Measurements from ENCODE around the gene WIPF1.

The WIPF1 gene

GRCh38 chr2:174597009-174597344 is 627 bp downstream of the WIPF1 start:
- Histone ChIP-seq H3K4me1 (peaks cover 0 to 71% (median 28%) of the 10 kb centered on the region in 4 donors), H3K36me3 (no peaks in the 10 kb centered on the region), H3K27me3 (no peaks in the 10 kb centered on the region), H3K27ac (peak overlapping the region; percentile 49 to 58), H3K9me3 (no peaks in the 10 kb centered on the region), H3K4me3 (peak overlapping the region; percentile 12)
- no peak for DNase-seq
- intact Hi-C loops (cut with DNase I; ENCODE audit: low total_unique reads) = no loop called here
- no peak for TF ChIP-seq CTCF (IDR thresholded peaks at IDR 0.05)

- Histone ChIP-seq H3K27me3 (no peaks in the 10 kb centered on the region), H3K36me3 (no peaks in the 10 kb centered on the region), H3K27ac (peak overlapping the region; percentile 49 to 58), H3K4me1 (peaks cover 0 to 82% (median 37%) of the 10 kb centered on the region in 4 donors), H3K4me3 (peak overlapping the region; percentile 2 to 7), H3K9me3 (no peaks in the 10 kb centered on the region)
- TF ChIP-seq CTCF (IDR thresholded peaks at IDR 0.05) = no peak
- intact Hi-C loops (cut with DNase I; ENCODE audit: low total_unique reads) = no loop called here
- DNase-seq = no peak
Observed at GRCh38 chr2:174595891-174596397, 1.7 kb downstream of the WIPF1 start.

DNA sequence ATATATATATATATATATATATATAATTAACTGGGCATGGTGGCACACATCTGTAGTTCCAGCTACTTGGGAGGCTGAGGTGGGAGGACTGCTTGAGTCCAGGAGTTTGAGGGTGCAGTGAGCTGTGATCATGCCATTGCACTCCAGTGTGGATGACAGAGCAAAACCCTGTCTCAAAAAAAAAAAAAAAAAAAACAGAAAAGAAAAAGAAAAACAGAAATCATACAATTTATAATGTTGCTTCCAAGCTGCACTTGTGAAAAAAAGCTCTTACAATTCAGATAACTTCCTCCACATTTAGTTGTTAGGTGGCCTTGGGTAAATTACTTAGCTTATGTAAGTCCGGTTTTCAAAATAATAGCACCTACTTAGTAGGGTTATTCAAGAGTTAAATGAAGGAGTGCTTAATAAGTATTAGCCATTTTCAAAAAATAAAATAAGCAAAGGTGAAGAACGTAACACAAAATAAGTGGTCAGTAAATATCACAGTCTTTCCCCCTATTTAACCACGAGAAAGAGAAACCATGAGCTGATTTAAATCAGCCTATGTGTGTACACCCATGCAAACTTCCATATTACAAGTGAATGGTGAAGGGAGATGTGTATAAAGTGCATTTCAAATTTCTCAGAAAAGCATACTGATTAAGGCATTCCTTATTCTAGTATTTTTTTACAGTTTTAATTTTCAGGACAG is 2.3 kb downstream of the WIPF1 start:
- no peak for TF ChIP-seq CTCF (IDR thresholded peaks at IDR 0.05)
- H3K27me3 ChIP-seq = no peaks in the 10 kb centered on the region
- no peaks in the 10 kb centered on the region for H3K36me3 ChIP-seq
- H3K4me3 ChIP-seq = peak overlapping the region; percentile 2 to 7
- intact Hi-C loops (cut with DNase I; ENCODE audit: low total_unique reads) = no loop called here
- DNase-seq = no peak
- H3K27ac ChIP-seq = peak overlapping the region; percentile 49 to 58
- peaks cover 0 to 88% (median 42%) of the 10 kb centered on the region in 4 donors for H3K4me1 ChIP-seq
- no peaks in the 10 kb centered on the region for H3K9me3 ChIP-seq

DNA sequence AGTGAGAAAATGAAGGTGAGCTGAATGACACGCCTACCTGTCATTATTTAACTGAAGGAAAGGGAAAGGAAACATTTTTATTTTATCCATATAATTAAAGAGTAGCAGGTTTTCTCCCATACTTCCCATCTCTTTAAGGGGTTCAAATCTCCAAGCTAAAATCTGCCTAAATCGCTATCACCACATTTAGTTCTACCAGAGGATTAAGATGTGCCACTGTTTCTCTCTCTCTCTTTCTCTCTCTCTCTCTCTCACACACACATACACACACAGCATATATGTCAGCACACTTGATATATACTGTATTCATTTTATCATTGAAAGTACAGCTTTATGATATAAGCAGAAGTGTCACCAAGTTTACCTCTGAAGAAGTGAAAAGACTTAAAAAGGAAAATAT is 3.1 kb downstream of the WIPF1 start:
- Histone ChIP-seq H3K9me3 (no peaks in the 10 kb centered on the region), H3K27ac (peak overlapping the region; percentile 16 to 49), H3K27me3 (no peaks in the 10 kb centered on the region), H3K36me3 (no peaks in the 10 kb centered on the region), H3K4me1 (peaks cover 0 to 96% (median 45%) of the 10 kb centered on the region in 4 donors), H3K4me3 (no peak overlapping the region)
- no peak for DNase-seq
- no peak for TF ChIP-seq CTCF (IDR thresholded peaks at IDR 0.05)
- intact Hi-C loops (cut with DNase I; ENCODE audit: low total_unique reads) = no loop called here

DNA sequence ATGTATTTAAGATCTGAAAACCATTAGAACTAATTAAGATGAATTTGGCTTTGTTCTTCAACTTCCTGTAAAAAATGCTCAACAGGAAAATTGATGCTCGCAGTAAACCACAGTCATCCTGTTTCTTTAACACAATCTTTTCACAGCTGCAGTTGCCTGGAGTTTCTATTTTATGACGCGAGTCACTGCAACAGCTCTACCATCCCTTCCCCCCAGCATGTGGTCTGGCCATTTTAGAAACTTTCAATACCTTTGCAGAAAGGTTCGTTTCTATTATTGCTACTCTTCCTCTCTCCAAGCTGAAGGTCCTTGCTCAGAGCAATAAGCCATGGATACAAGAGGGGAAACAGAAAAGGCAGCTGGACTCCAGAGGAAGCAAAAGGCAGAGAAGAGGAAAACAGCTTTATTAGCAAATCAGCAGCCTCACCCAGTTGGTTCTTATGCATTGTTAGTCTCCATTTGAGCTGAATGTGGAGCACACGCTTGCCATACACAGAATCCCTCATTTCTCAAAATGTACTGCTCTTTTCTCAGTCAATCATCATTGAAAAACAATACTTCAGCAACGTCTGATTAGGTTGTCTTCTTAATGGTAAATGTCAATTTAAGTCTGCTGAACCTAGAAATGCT is 3.9 kb downstream of the WIPF1 start:
- no peak for TF ChIP-seq CTCF (IDR thresholded peaks at IDR 0.05)
- Histone ChIP-seq H3K27ac (peak overlapping the region; percentile 16 to 48), H3K27me3 (no peaks in the 10 kb centered on the region), H3K36me3 (no peaks in the 10 kb centered on the region), H3K4me1 (peaks cover 0 to 98% (median 48%) of the 10 kb centered on the region in 4 donors), H3K9me3 (no peaks in the 10 kb centered on the region), H3K4me3 (peak overlapping the region in 1 of 2 donors; percentile 7)
- intact Hi-C loops (cut with DNase I; ENCODE audit: low total_unique reads) = no loop called here
- no peak for DNase-seq
